ENCODE data around the gene POLD2. TPM values are rescaled to one million over a fixed set of nuclear protein-coding genes. Genes with fewer than 3 reads are reported as not detected.

The POLD2 gene
- total and polyA plus RNA-seq, 2 donors (not counting 3 experiments of a cell fraction or from before 2014, with no cell fraction given), result 96.5 to 122 TPM

DNA sequence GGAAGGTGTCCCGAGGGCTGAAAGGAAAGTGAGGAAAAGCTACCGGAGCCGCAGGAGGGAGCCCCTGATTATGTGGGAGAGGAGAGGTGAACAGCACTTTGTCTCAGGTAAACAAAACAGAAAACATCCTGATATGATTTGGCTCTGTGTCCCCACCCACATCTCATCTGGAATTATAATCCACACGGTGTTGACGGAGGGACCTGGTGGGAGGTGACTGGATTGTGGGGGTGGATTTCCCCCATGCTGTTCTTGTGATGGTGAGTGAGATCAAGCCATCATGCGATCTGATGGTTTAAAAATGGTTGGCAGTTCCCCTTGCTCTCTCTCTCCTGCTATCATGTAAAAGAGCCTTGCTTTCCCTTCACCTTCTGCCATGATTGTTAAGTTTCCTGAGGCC lies 3.0 kb downstream of the POLD2 start:
- Histone ChIP-seq H3K4me2 (ENCODE audit: insufficient read depth, low read length) (no peak overlapping the region), H3K4me3 (replicated peaks in 1 of 3; ENCODE audit: insufficient read depth in 1 of 3, low read depth in 1 of 3, low read length in 3 of 3) (no peak overlapping the region), H3K9ac (replicated peaks; ENCODE audit: extremely low read depth, insufficient read depth, low read length) (no peak overlapping the region), H3K27me3 (ENCODE audit: control insufficient read depth in 2 of 2, insufficient read depth in 2 of 2, low read length in 2 of 2) (no peaks in the 10 kb centered on the region), H3K36me3 (ENCODE audit: control insufficient read depth in 2 of 2, extremely low read depth in 1 of 2, insufficient read depth in 2 of 2, low read length in 2 of 2) (peaks cover 0 to 16% of the 10 kb centered on the region in 2 experiments), H2AFZ (ENCODE audit: low read depth, low read length) (no peak overlapping the region), H3K9me1 (replicated peaks; ENCODE audit: control insufficient read depth, extremely low read depth, insufficient read depth, low read length) (no peaks in the 10 kb centered on the region), H3K9me3 (replicated peaks; ENCODE audit: control insufficient read depth, insufficient read depth, low read length) (no peaks in the 10 kb centered on the region), H3K27ac (ENCODE audit: insufficient read depth, low read depth, low read length) (no peak overlapping the region), H3K4me1 (ENCODE audit: control insufficient read depth, extremely low read depth, insufficient read depth, low read length) (peaks cover 14% of the 10 kb centered on the region), H3K79me2 (ENCODE audit: control insufficient read depth, insufficient read depth, low read length) (peaks cover 25% of the 10 kb centered on the region), H4K20me1 (replicated peaks; ENCODE audit: control insufficient read depth, extremely low read depth, insufficient read depth, low read length) (no peaks in the 10 kb centered on the region)
- dilution Hi-C loops (cut with MboI; ENCODE audit: extremely low pct_ligation_motif_present, low sequenced_read_pairs) (no loop called here), intact Hi-C loops (cut with micrococcal nuclease) (no loop called here)
- BruUV-seq (replicated peaks), result no TSS peak
- POLR2A ChIA-PET, result interaction anchor here (0.5 kb wide), 1 partner anchor 865 kb away, joined by 3 read pairs; no protein-coding TSS in a partner anchor
- CTCF ChIA-PET, result interaction anchor here (0.8 kb wide), 1 partner anchor 15 kb away, joined by 3 read pairs; no protein-coding TSS in a partner anchor
- TF ChIP-seq POLR2AphosphoS5 (IDR thresholded peaks at IDR 0.05; ENCODE audit: insufficient read depth, low read depth, low read length) (no peak), JUN (IDR thresholded peaks at IDR 0.05; ENCODE audit: borderline replicate concordance, insufficient read depth, insufficient read length, low read depth) (no peak), POLR2A (IDR thresholded peaks at IDR 0.05; ENCODE audit: low read depth, low read length) (no peak), MYC (IDR thresholded peaks at IDR 0.05; ENCODE audit: low read depth, low read length) (no peak), GATA2 (IDR thresholded peaks at IDR 0.05; ENCODE audit: insufficient read depth, insufficient read length, low read depth, low read length) (no peak), EZH2 (IDR thresholded peaks at IDR 0.05; ENCODE audit: borderline replicate concordance, low read depth, low read length, severe bottlenecking) (no peak), CTCF (IDR thresholded peaks at IDR 0.05; ENCODE audit: extremely low read depth in 1 of 2, insufficient read depth in 1 of 2, low read depth in 1 of 2, low read length in 2 of 2) (no peak)
- TF ChIP-seq, protein P1, sequence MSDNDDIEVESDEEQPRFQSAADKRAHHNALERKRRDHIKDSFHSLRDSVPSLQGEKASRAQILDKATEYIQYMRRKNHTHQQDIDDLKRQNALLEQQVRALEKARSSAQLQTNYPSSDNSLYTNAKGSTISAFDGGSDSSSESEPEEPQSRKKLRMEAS (IDR thresholded peaks at IDR 0.05; ENCODE audit: insufficient read depth, insufficient read length), result no peak
- FAIRE-seq (no peak), DNase-seq (ENCODE audit: low read depth, low spot score) (no peak)
